H1 (cell line): Measurements from ENCODE around the gene MPPED1. TPM values are rescaled to one million over a fixed set of nuclear protein-coding genes. Genes with fewer than 3 reads are reported as not detected.

ENCODE experiments used
- CTCF ChIA-PET: fragments of 300-600 bp; sonication (Branson Sonifier 250); formaldehyde crosslinking; loops from one replicate; lab custom pipeline; 2021; ENCODE audit not compliant: partially characterized antibody; lab: Charles Lee
- POLR2A ChIA-PET: fragments of 300-600 bp; sonication (Branson Sonifier 250); formaldehyde crosslinking; loops from one replicate; lab custom pipeline; 2021; ENCODE audit warnings: inconsistent platforms; ENCODE audit not compliant: partially characterized antibody; lab: Charles Lee
- DNase-seq, 2 experiments: peaks; one replicate each; pipeline versions ENCODE4 v3.0.0 to v3.0.0-alpha.2; 2010 to 2022; ENCODE audit warnings: low spot score in 2 of 2, low read depth in 1 of 2, mixed read lengths in 1 of 2
- FAIRE-seq: peaks from 2 replicates; lab custom pipeline; 2011; peaks lifted over from hg19 to GRCh38; lab: Jason Lieb, UNC
- H2AFZ ChIP-seq: 2 replicates; pipeline ENCODE4 v1.8.1; 2012; ENCODE audit warnings: low read length, inconsistent platforms
- H2AK5ac ChIP-seq: 2 replicates; pipeline ENCODE4 v1.6.1; 2013; ENCODE audit warnings: low read depth, low read length
- H2BK120ac ChIP-seq: replicated peaks from 2 replicates; pipeline ENCODE3; 2013; ENCODE audit warnings: low read depth, low read length, inconsistent platforms
- H2BK12ac ChIP-seq: 2 replicates; pipeline ENCODE4 v1.6.1; 2013; ENCODE audit warnings: low read depth, low read length
- H2BK15ac ChIP-seq: 2 replicates; pipeline ENCODE4 v1.6.1; 2013; ENCODE audit warnings: low read length
- H2BK20ac ChIP-seq: 2 replicates; pipeline ENCODE4 v1.6.1; 2013; ENCODE audit warnings: low read length
- H2BK5ac ChIP-seq: 2 replicates; pipeline ENCODE4 v1.6.1; 2013; ENCODE audit warnings: low read depth, low read length
- H3K14ac ChIP-seq: 2 replicates; pipeline ENCODE4 v1.6.1; 2013; ENCODE audit warnings: inconsistent platforms; ENCODE audit not compliant: insufficient read length
- H3K18ac ChIP-seq: 2 replicates; pipeline ENCODE4 v1.6.1; 2013; ENCODE audit warnings: low read length; ENCODE audit errors: extremely low read depth
- H3K23ac ChIP-seq: 2 replicates; pipeline ENCODE4 v1.6.1; 2013; ENCODE audit warnings: inconsistent platforms; ENCODE audit not compliant: insufficient read length
- H3K23me2 ChIP-seq: 2 replicates; pipeline ENCODE4 v1.6.1; 2013; ENCODE audit warnings: low read depth, low read length
- H3K27ac ChIP-seq: 2 replicates; pipeline ENCODE4 v1.6.1; 2011; ENCODE audit warnings: low read depth, low read length, inconsistent platforms
- H3K27me3 ChIP-seq, 4 experiments: replicated peaks in 1 of 4; 1 replicate in 1 of 4; 2 replicates in 3 of 4; pipeline versions ENCODE4 v1.6.1 to v1.8.1; 2011 to 2013; ENCODE audit warnings: low read length in 3 of 4, mild to moderate bottlenecking in 3 of 4, inconsistent platforms in 2 of 4, mixed read lengths in 2 of 4, moderate library complexity in 1 of 4; ENCODE audit not compliant: control insufficient read depth in 3 of 4, insufficient read depth in 3 of 4; ENCODE audit errors: extremely low read depth in 1 of 4
- H3K36me3 ChIP-seq, 4 experiments: 2 replicates each; pipeline versions ENCODE4 v1.6.1 to v1.8.1; 2011 to 2013; ENCODE audit warnings: mild to moderate bottlenecking in 4 of 4, low read length in 3 of 4, moderate library complexity in 2 of 4, control low read depth in 1 of 4, inconsistent platforms in 1 of 4; ENCODE audit not compliant: insufficient read depth in 4 of 4, control insufficient read depth in 2 of 4
- H3K4ac ChIP-seq: replicated peaks from 2 replicates; pipeline ENCODE3; 2013; ENCODE audit warnings: low read length, low read depth, mixed read lengths, inconsistent platforms; ENCODE audit not compliant: insufficient read length
- H3K4me1 ChIP-seq, 4 experiments: replicated peaks in 1 of 4; 1 replicate in 1 of 4; 2 replicates in 3 of 4; pipeline versions ENCODE4 v1.6.1 to v1.8.1; 2011 to 2013; ENCODE audit warnings: low read length in 3 of 4, inconsistent platforms in 2 of 4, mixed read lengths in 1 of 4; ENCODE audit not compliant: insufficient read depth in 4 of 4, control insufficient read depth in 3 of 4
- H3K4me2 ChIP-seq, 2 experiments: 2 replicates each; pipeline versions ENCODE4 v1.6.1 to v1.8.1; 2011 to 2013; ENCODE audit warnings: low read depth in 2 of 2, low read length in 2 of 2, control low read depth in 1 of 2, inconsistent platforms in 1 of 2, mild to moderate bottlenecking in 1 of 2; ENCODE audit not compliant: insufficient read depth in 1 of 2
- H3K4me3 ChIP-seq, 4 experiments: fragments of 200-600, 300-600 bp in 1 of 4; sonication (generic), shearing (Covaris generic), sonication (Bioruptor Twin) in 1 of 4; 2 replicates each; pipeline versions ENCODE4 v1.5.1 to v1.8.1; 2011 to 2016; ENCODE audit warnings: low read length in 4 of 4, low read depth in 3 of 4, control low read depth in 2 of 4, inconsistent platforms in 2 of 4, mild to moderate bottlenecking in 2 of 4, mixed read lengths in 1 of 4, moderate library complexity in 1 of 4; ENCODE audit not compliant: insufficient read depth in 2 of 4; ENCODE audit errors: extremely low read depth in 1 of 4
- H3K56ac ChIP-seq: replicated peaks from 2 replicates; pipeline ENCODE3; 2013; ENCODE audit warnings: low read depth, mild to moderate bottlenecking, mixed read lengths, low read length, inconsistent platforms; ENCODE audit not compliant: insufficient read length
- H3K79me1 ChIP-seq: 2 replicates; pipeline ENCODE4 v1.6.1; 2013; ENCODE audit warnings: low read depth, low read length, control low read depth
- H3K79me2 ChIP-seq, 2 experiments: 2 replicates each; pipeline versions ENCODE4 v1.6.1 to v1.8.1; 2012 to 2013; ENCODE audit warnings: low read length in 2 of 2, mild to moderate bottlenecking in 2 of 2, inconsistent platforms in 1 of 2; ENCODE audit not compliant: insufficient read depth in 2 of 2, control insufficient read depth in 1 of 2
- H3K9ac ChIP-seq, 4 experiments: replicated peaks in 1 of 4; 1 replicate in 1 of 4; 2 replicates in 3 of 4; pipeline versions ENCODE4 v1.6.1 to v1.8.1; 2011 to 2013; ENCODE audit warnings: low read depth in 3 of 4, low read length in 3 of 4, control low read depth in 2 of 4, mild to moderate bottlenecking in 2 of 4, moderate library complexity in 2 of 4, inconsistent platforms in 1 of 4; ENCODE audit errors: extremely low read depth in 1 of 4
- H3K9me3 ChIP-seq, 2 experiments: 2 replicates each; pipeline versions ENCODE4 v1.6.1 to v1.8.1; 2012 to 2013; ENCODE audit warnings: mild to moderate bottlenecking in 2 of 2, moderate library complexity in 2 of 2, control low read depth in 1 of 2, inconsistent platforms in 1 of 2, low read depth in 1 of 2, low read length in 1 of 2, mixed read lengths in 1 of 2; ENCODE audit not compliant: insufficient read depth in 2 of 2
- H4K20me1 ChIP-seq, 2 experiments: replicated peaks in 1 of 2; 2 replicates each; pipeline versions ENCODE3 to v1.8.1; 2011 to 2013; ENCODE audit warnings: inconsistent platforms in 2 of 2, low read length in 2 of 2, mild to moderate bottlenecking in 1 of 2; ENCODE audit not compliant: insufficient read depth in 2 of 2, control insufficient read depth in 1 of 2
- H4K5ac ChIP-seq: 2 replicates; pipeline ENCODE4 v1.6.1; 2013; ENCODE audit warnings: low read length, low read depth, mixed read lengths, inconsistent platforms; ENCODE audit not compliant: insufficient read length
- H4K8ac ChIP-seq: 2 replicates; pipeline ENCODE4 v1.8.0; 2013; ENCODE audit warnings: mild to moderate bottlenecking, moderate library complexity, low read length, inconsistent platforms; ENCODE audit not compliant: insufficient read depth; ENCODE audit errors: extremely low read depth
- H4K91ac ChIP-seq: replicated peaks from 2 replicates; pipeline ENCODE3; 2013; ENCODE audit warnings: low read length, mixed read lengths, inconsistent platforms; ENCODE audit not compliant: insufficient read length
- CEBPB ChIP-seq: IDR thresholded peaks from 2 replicates; pipeline ENCODE4 v1.6.1; 2012; ENCODE audit warnings: low read depth, low read length
- CHD1 ChIP-seq: IDR thresholded peaks from 2 replicates; pipeline ENCODE4 v1.6.1; 2012; ENCODE audit warnings: low read depth, low read length, improper control_type of control experiment
- CHD2 ChIP-seq: IDR thresholded peaks from 2 replicates; pipeline ENCODE4 v1.6.1; 2012; ENCODE audit warnings: low read length, improper control_type of control experiment
- FOSL1 ChIP-seq: IDR thresholded peaks from 2 replicates; pipeline ENCODE4 v1.6.1; 2011; ENCODE audit warnings: mild to moderate bottlenecking, low read depth, low read length, moderate library complexity; ENCODE audit not compliant: insufficient read depth
- NANOG ChIP-seq: IDR thresholded peaks from 2 replicates; pipeline ENCODE4 v1.6.1; 2011; ENCODE audit warnings: low read length, low read depth, mild to moderate bottlenecking, inconsistent platforms; ENCODE audit not compliant: insufficient read depth, poor library complexity, severe bottlenecking
- RBBP5 ChIP-seq: IDR thresholded peaks from 2 replicates; pipeline ENCODE4 v1.7.1; 2012; ENCODE audit warnings: low read depth, mild to moderate bottlenecking, inconsistent platforms, low read length, moderate library complexity, borderline replicate concordance
- SP2 ChIP-seq: IDR thresholded peaks from 2 replicates; pipeline ENCODE4 v1.6.1; 2012; ENCODE audit warnings: mild to moderate bottlenecking, low read length, inconsistent platforms
- TAF1 ChIP-seq: IDR thresholded peaks from 2 replicates; pipeline ENCODE4 v1.6.1; 2011; ENCODE audit warnings: mild to moderate bottlenecking, low read depth, low read length
- WGBS, 2 experiments: shearing (Covaris generic) in 1 of 2; methylation state at CpG; one replicate each; pipeline versions ENCODE4 v1.1.6 to v1.1.7; 2013 to 2015; ENCODE audit warnings: low lambda C conversion rate in 2 of 2, mixed read lengths in 2 of 2, inconsistent platforms in 1 of 2, low coverage in 1 of 2, missing lambda C conversion rate in 1 of 2; ENCODE audit not compliant: insufficient replicate concordance in 2 of 2, insufficient coverage in 1 of 2, insufficient read length in 1 of 2; ENCODE audit errors: extremely low coverage in 1 of 2, missing lambda C conversion rate in 1 of 2; 5-methylcytosine and 5-hydroxymethylcytosine counted together
- polyA plus RNA-seq, 7 experiments: library from polyadenylated mRNA; depleted of rRNA in 3 of 7; stranded (reverse) in 5 of 7; unstranded in 2 of 7; fragments of >200 nt in 5 of 7; fragments of 200-250 nt in 2 of 7; gene quantifications; 1 replicate in 5 of 7; 2 replicates in 1 of 7; 4 replicates in 1 of 7; pipeline versions ENCODE4 v1.2.1 to v1.2.3, GENCODE V29; 2011 to 2013; ENCODE audit warnings: missing spikeins in 2 of 7, mixed read lengths in 2 of 7
- total RNA-seq: library from RNA; stranded (reverse); fragmentation: NEBNext Ultra II Directional; extraction: Animal tissue kit (Norgen Biotek cat#: 25700); gene quantifications from 2 replicates; pipeline ENCODE4 v1.2.1, GENCODE V29; 2021

MPPED1 gene
- total and polyA plus RNA-seq, 2 of the 8 experiments (the other 6 are each of a cell fraction or from before 2014, with no cell fraction given) = 0.29 to 0.37 TPM

DNA sequence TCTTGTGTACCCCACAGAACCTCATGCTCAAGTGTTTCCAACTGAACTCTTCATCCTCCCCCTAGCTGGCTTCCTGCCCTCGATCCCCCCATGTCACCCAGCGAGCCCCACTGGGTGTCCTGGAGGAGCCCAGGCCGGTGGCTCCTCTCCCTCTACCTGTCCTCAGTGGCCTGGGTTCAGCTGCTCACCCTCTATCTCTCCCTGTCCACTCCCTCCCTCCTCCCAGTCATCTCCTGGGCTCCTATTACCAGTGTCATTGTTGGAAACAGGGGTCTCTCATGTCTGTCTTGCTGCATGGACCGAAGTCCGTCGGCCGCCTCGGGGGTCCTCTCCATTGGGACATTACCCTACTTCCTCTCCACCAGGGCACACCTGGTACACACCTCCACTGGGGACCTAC is 12.9 kb upstream of the MPPED1 start:
- no peak overlapping the region for H3K27ac ChIP-seq
- H3K23ac ChIP-seq = no peak overlapping the region
- ChIA-PET POLR2A (no interaction called here), CTCF (interaction anchor here (1.0 to 1.9 kb wide), 4 partner anchors 10 to 168 kb away, joined by 3 to 6 read pairs (median 5); no protein-coding TSS in a partner anchor)
- no peak overlapping the region for H3K14ac ChIP-seq
- no peaks in the 10 kb centered on the region for H3K23me2 ChIP-seq
- no peak overlapping the region for H2BK12ac ChIP-seq
- no peak overlapping the region; the same call in 1 of the 2 replicates for H3K18ac ChIP-seq
- H4K5ac ChIP-seq = no peak overlapping the region
- no peaks in the 10 kb centered on the region for H3K9me3 ChIP-seq
- no peaks in the 10 kb centered on the region for H3K36me3 ChIP-seq
- no peak overlapping the region for H2AFZ ChIP-seq
- H2BK5ac ChIP-seq = no peak overlapping the region
- H2AK5ac ChIP-seq = 0 out of 2 replicates have a peak overlapping the region, but pooled peaks have one; percentile 24
- no peak overlapping the region for H3K4ac ChIP-seq
- H3K4me1 ChIP-seq = no peaks in the 10 kb centered on the region
- no peak overlapping the region for H3K4me3 ChIP-seq
- no peak overlapping the region for H3K56ac ChIP-seq
- H3K27me3 ChIP-seq = no peaks in the 10 kb centered on the region; a peak in 1 of 7 replicates
- no peak for FAIRE-seq
- no peak overlapping the region; the same call in 1 of the 2 replicates for H4K8ac ChIP-seq
- H3K79me2 ChIP-seq = no peaks in the 10 kb centered on the region
- no peak overlapping the region for H2BK20ac ChIP-seq
- no peak overlapping the region for H4K91ac ChIP-seq
- no peak overlapping the region for H3K4me2 ChIP-seq
- no peak overlapping the region for H2BK120ac ChIP-seq
- H3K79me1 ChIP-seq = no peaks in the 10 kb centered on the region
- H3K9ac ChIP-seq = no peak overlapping the region
- no peak for DNase-seq
- no peak overlapping the region for H2BK15ac ChIP-seq
- WGBS, 2 experiments = 88% methylated on average over 8 of the region's 8 CpGs; no CpG with 5 or more reads in 1 of the 2 experiments
- no peaks in the 10 kb centered on the region for H4K20me1 ChIP-seq
- TF ChIP-seq TAF1 (no peak), CHD1 (no peak), RBBP5 (no peak), FOSL1 (no peak), SP2 (no peak), CHD2 (no peak), CEBPB (no peak), NANOG (no peak)
